ENCODE results near the gene ACAA1.

GRCh38 chr3:38109580-38110313, 27.2 kb downstream of the ACAA1 start:
- no peak for TF ChIP-seq POLR2A (IDR thresholded peaks at IDR 0.05)
- no peak for TF ChIP-seq CTCF (IDR thresholded peaks at IDR 0.05)
- TF ChIP-seq POLR2AphosphoS5 (IDR thresholded peaks at IDR 0.05), result no peak

All from transverse colon (tissue), 4 donors.